Measurements from ENCODE around the gene HCRT.

DNA sequence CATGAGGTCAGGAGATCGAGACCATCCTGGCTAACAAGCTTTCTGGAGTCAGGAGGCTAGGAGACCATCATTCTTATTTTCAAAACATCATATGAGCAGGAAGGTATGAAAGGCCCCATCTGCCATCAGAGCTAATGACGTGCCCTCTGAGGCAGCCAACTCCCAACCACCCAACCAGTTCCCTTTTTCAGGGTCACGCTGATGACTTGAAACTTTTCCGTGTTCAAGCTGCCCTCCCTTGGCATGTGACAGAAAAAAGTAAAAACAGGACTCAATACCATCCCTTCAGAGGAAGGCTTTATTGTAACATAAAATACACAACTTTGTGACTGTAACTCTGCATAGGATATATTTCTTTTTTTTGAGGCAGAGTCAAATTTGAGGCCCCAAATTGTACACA lies 13.6 kb upstream of the HCRT start:
- TF ChIP-seq GATA2 (IDR thresholded peaks at IDR 0.05; ENCODE audit: low read depth, low read length) (no peak), GATA3 (IDR thresholded peaks at IDR 0.05; ENCODE audit: low read depth, low read length) (no peak)
